HCT116 (cell line): ENCODE measurements around the gene PANK3. TPM values are rescaled to one million over a fixed set of nuclear protein-coding genes. Genes with fewer than 3 reads are reported as not detected.

ENCODE experiments used
- ATAC-seq: fragments of 200-7000 bp; cut with Tn5 transposase; 2 replicates; pipeline ENCODE4 v1.9.1; 2020; ENCODE audit warnings: mild to moderate bottlenecking, moderate library complexity
- BruUV-seq: library from RNA; stranded (reverse); fragments of 400-500 nt; replicated peaks from 2 replicates; lab custom pipeline; 2021; lab: Mats Ljungman, UMichigan
- CTCF ChIA-PET: fragments of 300-600 bp; sonication (Branson Sonifier 250); formaldehyde crosslinking; loops from one replicate; lab custom pipeline; 2021; ENCODE audit warnings: antibody characterized with exemption; lab: Charles Lee
- POLR2A ChIA-PET: fragments of 300-600, 350-600 bp; sonication (Branson Sonifier 250); formaldehyde crosslinking; loops from one replicate; lab custom pipeline; 2021; ENCODE audit warnings: antibody characterized with exemption; lab: Charles Lee
- RAD21 ChIA-PET, 2 experiments: fragments of 300-600 bp; sonication (Branson Sonifier 250); formaldehyde crosslinking; loops; one replicate each; lab custom pipeline; 2023; ENCODE audit warnings: low total read pairs in 2 of 2; ENCODE audit not compliant: uncharacterized antibody in 2 of 2, unreplicated experiment in 2 of 2, low non-redundant PET in 1 of 2; lab: Charles Lee
- DNase-seq: peaks from one replicate; pipeline ENCODE4 v3.0.0-alpha.2; 2010; ENCODE audit warnings: low read depth, low spot score
- H2AFZ ChIP-seq: fragments of 200-600 bp; shearing (Covaris generic), sonication (generic); 2 replicates; pipeline ENCODE4 v1.6.1; 2017; ENCODE audit warnings: low read depth, mixed run types, mixed read lengths, antibody characterized with exemption, low read length; ENCODE audit not compliant: poor library complexity, severe bottlenecking
- H3K27ac ChIP-seq: 2 replicates; pipeline ENCODE4 v1.5.1; 2012; ENCODE audit warnings: low read depth, low read length
- H3K27me3 ChIP-seq: fragments of 200-600 bp; sonication (generic); 2 replicates; pipeline ENCODE4 v1.6.1; 2016; ENCODE audit warnings: mixed run types, low read length, mixed read lengths; ENCODE audit not compliant: insufficient read depth
- H3K36me3 ChIP-seq, 2 experiments: fragments of 200-500 bp in 1 of 2; fragments of 200-600 bp in 1 of 2; sonication (Bioruptor generic) in 1 of 2; sonication (generic) in 1 of 2; 2 replicates each; pipeline versions ENCODE4 v1.5.1 to v1.6.1; 2014 to 2016; ENCODE audit warnings: low read length in 2 of 2, inconsistent platforms in 1 of 2, mixed read lengths in 1 of 2, mixed run types in 1 of 2; ENCODE audit not compliant: insufficient read depth in 2 of 2, control insufficient read depth in 1 of 2
- H3K4me1 ChIP-seq, 2 experiments: fragments of 200-600 bp in 1 of 2; sonication (generic) in 1 of 2; 2 replicates each; pipeline versions ENCODE4 v1.5.1 to v1.6.1; 2012 to 2017; ENCODE audit warnings: low read length in 2 of 2, inconsistent platforms in 1 of 2, mild to moderate bottlenecking in 1 of 2, mixed read lengths in 1 of 2, mixed run types in 1 of 2, moderate library complexity in 1 of 2; ENCODE audit not compliant: insufficient read depth in 2 of 2, control insufficient read depth in 1 of 2
- H3K4me2 ChIP-seq: fragments of 200-600 bp; sonication (generic); 2 replicates; pipeline ENCODE4 v1.6.1; 2017; ENCODE audit warnings: mixed run types, low read length, mixed read lengths
- H3K4me3 ChIP-seq, 2 experiments: fragments of 200-600 bp in 1 of 2; sonication (generic) in 1 of 2; replicated peaks in 1 of 2; 2 replicates each; pipeline ENCODE4 v1.5.1; 2011 to 2016; ENCODE audit warnings: low read length in 2 of 2, control low read depth in 1 of 2, low read depth in 1 of 2, mild to moderate bottlenecking in 1 of 2, mixed read lengths in 1 of 2, mixed run types in 1 of 2
- H3K79me2 ChIP-seq: fragments of 200-600 bp; sonication (generic); 2 replicates; pipeline ENCODE4 v1.6.1; 2017; ENCODE audit warnings: mild to moderate bottlenecking, mixed run types, low read length, moderate library complexity, mixed read lengths; ENCODE audit not compliant: insufficient read depth
- H3K9ac ChIP-seq: fragments of 200-600 bp; sonication (generic); 2 replicates; pipeline ENCODE4 v1.6.1; 2016; ENCODE audit warnings: low read length, mixed read lengths
- H3K9me2 ChIP-seq: fragments of 200-600 bp; sonication (generic), shearing (Covaris generic); 2 replicates; pipeline ENCODE4 v1.6.1; 2017; ENCODE audit warnings: mixed run types, mild to moderate bottlenecking, moderate library complexity; ENCODE audit not compliant: insufficient read depth
- H3K9me3 ChIP-seq, 2 experiments: fragments of 200-500 bp in 1 of 2; fragments of 200-600 bp in 1 of 2; sonication (Bioruptor generic) in 1 of 2; sonication (generic) in 1 of 2; 2 replicates each; pipeline ENCODE4 v1.6.1; 2014 to 2017; ENCODE audit warnings: low read length in 2 of 2, mixed read lengths in 2 of 2, inconsistent platforms in 1 of 2, low read depth in 1 of 2, mild to moderate bottlenecking in 1 of 2, mixed run types in 1 of 2, moderate library complexity in 1 of 2; ENCODE audit not compliant: control insufficient read depth in 1 of 2, insufficient read depth in 1 of 2
- H4K20me1 ChIP-seq: fragments of 200-600 bp; sonication (generic), shearing (Covaris generic); 2 replicates; pipeline ENCODE4 v1.6.1; 2017; ENCODE audit warnings: mixed run types, mild to moderate bottlenecking, moderate library complexity; ENCODE audit not compliant: insufficient read depth
- ELF1 ChIP-seq: IDR thresholded peaks from 2 replicates; pipeline ENCODE4 v1.6.1; 2012; ENCODE audit warnings: low read depth, borderline replicate concordance
- EZH2 ChIP-seq: fragments of 200-600 bp; sonication (generic); IDR thresholded peaks from 2 replicates; pipeline ENCODE4 v1.6.1; 2017; ENCODE audit warnings: antibody characterized with exemption, mixed run types
- EZH2phosphoT487 ChIP-seq: fragments of 200-600 bp; IDR thresholded peaks from 2 replicates; pipeline ENCODE4 v1.6.1; 2018; ENCODE audit warnings: antibody characterized with exemption, borderline replicate concordance
- FOSL1 ChIP-seq: IDR thresholded peaks from 2 replicates; pipeline ENCODE4 v1.6.1; 2012; ENCODE audit warnings: low read depth
- POLR2A ChIP-seq: IDR thresholded peaks from 2 replicates; pipeline ENCODE4 v1.7.0; 2011; ENCODE audit warnings: borderline replicate concordance; ENCODE audit not compliant: insufficient read depth, insufficient read length; ENCODE audit errors: extremely low read depth
- POLR2AphosphoS5 ChIP-seq: IDR thresholded peaks from 2 replicates; pipeline ENCODE4 v1.6.1; 2011; ENCODE audit warnings: mild to moderate bottlenecking, low read depth, low read length, moderate library complexity
- RAD21 ChIP-seq: IDR thresholded peaks from 2 replicates; pipeline ENCODE4 v1.6.1; 2012; ENCODE audit warnings: low read depth, mild to moderate bottlenecking
- SIN3A ChIP-seq: IDR thresholded peaks from 2 replicates; pipeline ENCODE4 v1.6.1; 2012; ENCODE audit warnings: low read depth
- SP1 ChIP-seq: IDR thresholded peaks from 2 replicates; pipeline ENCODE4 v1.6.1; 2012; ENCODE audit warnings: low read depth
- SRF ChIP-seq: IDR thresholded peaks from 2 replicates; pipeline ENCODE4 v1.6.1; 2012; ENCODE audit warnings: low read depth
- TCF7L2 ChIP-seq: IDR thresholded peaks from 2 replicates; pipeline ENCODE4 v1.7.0; 2011; ENCODE audit warnings: borderline replicate concordance, inconsistent platforms; ENCODE audit not compliant: insufficient read depth, insufficient read length; ENCODE audit errors: extremely low read depth
- YY1 ChIP-seq: IDR thresholded peaks from 2 replicates; pipeline ENCODE4 v1.6.1; 2011; ENCODE audit warnings: low read length, low read depth, moderate library complexity, mild to moderate bottlenecking; ENCODE audit not compliant: insufficient replicate concordance; ENCODE audit errors: extremely low read depth
- ZNF274 ChIP-seq: fragments of 200-500 bp; sonication (Bioruptor generic); IDR thresholded peaks from 2 replicates; pipeline ENCODE4 v1.6.1; 2014; ENCODE audit warnings: mild to moderate bottlenecking, low read depth, low read length, inconsistent platforms
- intact Hi-C: fragments of 100-400 bp; cut with micrococcal nuclease; formaldehyde crosslinking; loops from 2 replicates; pipeline ENCODE4 v1.10.0; 2022
- total RNA-seq: library from RNA; stranded (reverse); gene quantifications from one replicate; pipeline ENCODE4 v1.2.1, GENCODE V29; 2021; ENCODE audit not compliant: unreplicated experiment
- TF ChIP-seq, protein P1 (sequence below): IDR thresholded peaks from 2 replicates; pipeline ENCODE4 v1.6.1; 2012
- TF ChIP-seq, protein P2 (sequence below): IDR thresholded peaks from 2 replicates; pipeline ENCODE4 v1.6.1; 2012
- TF ChIP-seq, protein P3 (sequence below): IDR thresholded peaks from 2 replicates; pipeline ENCODE4 v1.6.1; 2012; ENCODE audit warnings: low read depth

The PANK3 gene
- total RNA-seq, 1 experiment from 2014 or later: 56.5 TPM

DNA sequence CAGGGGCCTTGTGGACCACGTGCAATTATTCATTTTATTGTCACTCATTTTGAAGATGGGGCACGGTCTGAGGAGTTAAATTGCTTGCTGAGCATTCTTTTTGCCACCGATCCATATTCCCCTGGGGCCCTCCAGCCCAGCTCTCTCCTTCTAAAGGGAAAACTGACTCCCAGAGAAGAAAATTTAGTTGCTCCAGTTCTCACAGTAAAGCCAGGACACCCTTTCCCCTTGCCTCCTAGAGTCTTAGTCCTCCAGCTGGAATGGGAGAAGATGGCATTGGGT is 1.0 kb upstream of the PANK3 start:
- peak overlapping the region; percentile 51 to 83 for H3K4me3 ChIP-seq
- H2AFZ ChIP-seq: no peak overlapping the region
- no peaks in the 10 kb centered on the region for H3K9me3 ChIP-seq
- peaks cover 38% of the 10 kb centered on the region for H3K79me2 ChIP-seq
- peak overlapping the region; percentile 98 for H3K4me2 ChIP-seq
- peaks cover 10 to 28% of the 10 kb centered on the region in 2 experiments; a peak in 3 of 4 replicates for H3K4me1 ChIP-seq
- ATAC-seq (no peak), DNase-seq (no peak)
- BruUV-seq: TSS peak; percentile 98
- H3K9ac ChIP-seq: peak overlapping the region; percentile 77
- no peaks in the 10 kb centered on the region for H3K27me3 ChIP-seq
- peaks cover 0 to 4% of the 10 kb centered on the region in 2 experiments; a peak in 2 of 4 replicates for H3K36me3 ChIP-seq
- intact Hi-C loops: no loop called here
- H3K27ac ChIP-seq: peak overlapping the region; percentile 83
- RAD21 ChIA-PET: interaction anchor here in 1 of 2 experiments (0.5 kb wide), 1 partner anchor 427 kb away, joined by 3 read pairs; no protein-coding TSS in a partner anchor
- H3K9me2 ChIP-seq: no peaks in the 10 kb centered on the region
- no peak for TF ChIP-seq POLR2AphosphoS5
- H4K20me1 ChIP-seq: peaks cover 8% of the 10 kb centered on the region
- POLR2A ChIA-PET: interaction anchor here (1.0 to 1.5 kb wide), 2 partner anchors 12 to 1004 kb away, joined by 3 to 4 read pairs; partner anchors contain the start of gene SPDL1
- CTCF ChIA-PET: no interaction called here

DNA sequence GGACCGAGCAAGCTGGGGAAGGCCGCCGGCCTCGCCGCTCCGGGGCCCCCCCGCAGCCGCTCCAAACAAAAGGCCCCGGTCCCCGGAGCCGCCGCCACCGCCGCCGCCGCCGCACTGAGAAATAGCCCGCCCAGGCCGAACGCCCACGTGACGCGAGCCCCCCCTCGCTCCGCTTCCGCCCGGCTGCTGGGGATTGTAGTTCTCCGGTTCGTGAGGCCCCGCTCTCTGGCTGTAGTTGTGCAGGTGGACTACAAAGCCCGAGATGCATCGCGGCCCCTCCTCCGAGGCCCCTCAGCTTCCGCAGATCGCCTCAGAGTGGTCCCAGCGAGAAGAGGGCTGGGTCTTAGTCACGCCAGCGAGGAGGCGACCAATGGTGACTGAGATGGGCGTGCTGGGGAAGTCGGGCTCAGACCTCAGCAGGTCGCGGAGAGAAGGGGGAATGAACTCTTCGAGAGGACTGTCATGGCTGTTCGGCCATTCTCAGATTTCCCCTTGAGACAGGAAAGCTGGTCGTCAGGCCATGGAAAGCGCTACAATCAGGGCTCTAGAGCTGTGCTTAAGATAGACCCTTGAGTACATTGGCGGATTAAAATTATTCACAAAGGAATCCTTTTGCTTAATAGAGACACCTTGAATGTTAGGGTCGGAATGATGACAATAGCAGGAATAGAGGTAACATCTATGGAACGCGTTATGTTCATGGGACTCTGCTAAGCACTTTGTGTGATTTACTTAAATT is 489 bp upstream of the PANK3 start:
- ChIA-PET POLR2A (interaction anchor here (0.7 to 1.5 kb wide), 3 partner anchors 12 to 1004 kb away, joined by 3 to 4 read pairs (median 3); partner anchors contain the start of gene SPDL1), RAD21 (no interaction called here), CTCF (no interaction called here)
- Histone ChIP-seq H3K4me3 (peak overlapping the region; percentile 79 to 83), H4K20me1 (peaks cover 8% of the 10 kb centered on the region), H2AFZ (no peak overlapping the region), H3K36me3 (peaks cover 0 to 4% of the 10 kb centered on the region in 2 experiments; a peak in 2 of 4 replicates), H3K9me3 (no peaks in the 10 kb centered on the region), H3K27me3 (no peaks in the 10 kb centered on the region), H3K4me2 (peak overlapping the region; percentile 98), H3K27ac (peak overlapping the region; percentile 83), H3K79me2 (peaks cover 43% of the 10 kb centered on the region), H3K9ac (peak overlapping the region; percentile 77), H3K4me1 (peaks cover 10 to 28% of the 10 kb centered on the region in 2 experiments; a peak in 3 of 4 replicates), H3K9me2 (no peaks in the 10 kb centered on the region)
- no TSS peak for BruUV-seq
- intact Hi-C loops: loop anchor here (10.0 kb wide), 1 partner anchor 275 kb away; no protein-coding TSS in a partner anchor
- ATAC-seq (peak; percentile 97), DNase-seq (peak; percentile 97)
- TF ChIP-seq, protein P1, sequence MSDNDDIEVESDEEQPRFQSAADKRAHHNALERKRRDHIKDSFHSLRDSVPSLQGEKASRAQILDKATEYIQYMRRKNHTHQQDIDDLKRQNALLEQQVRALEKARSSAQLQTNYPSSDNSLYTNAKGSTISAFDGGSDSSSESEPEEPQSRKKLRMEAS: peak; percentile 80
- TF ChIP-seq EZH2phosphoT487: no peak
- TF ChIP-seq, protein P2, sequence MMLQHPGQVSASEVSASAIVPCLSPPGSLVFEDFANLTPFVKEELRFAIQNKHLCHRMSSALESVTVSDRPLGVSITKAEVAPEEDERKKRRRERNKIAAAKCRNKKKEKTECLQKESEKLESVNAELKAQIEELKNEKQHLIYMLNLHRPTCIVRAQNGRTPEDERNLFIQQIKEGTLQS: no peak
- peak; percentile 78 for TF ChIP-seq ELF1
- no peak for TF ChIP-seq FOSL1
- peak; percentile 72 for TF ChIP-seq YY1
- TF ChIP-seq EZH2: no peak
- TF ChIP-seq SP1: peak; percentile 92
- no peak; the same call in 1 of the 2 replicates for TF ChIP-seq SIN3A
- TF ChIP-seq, protein P3, sequence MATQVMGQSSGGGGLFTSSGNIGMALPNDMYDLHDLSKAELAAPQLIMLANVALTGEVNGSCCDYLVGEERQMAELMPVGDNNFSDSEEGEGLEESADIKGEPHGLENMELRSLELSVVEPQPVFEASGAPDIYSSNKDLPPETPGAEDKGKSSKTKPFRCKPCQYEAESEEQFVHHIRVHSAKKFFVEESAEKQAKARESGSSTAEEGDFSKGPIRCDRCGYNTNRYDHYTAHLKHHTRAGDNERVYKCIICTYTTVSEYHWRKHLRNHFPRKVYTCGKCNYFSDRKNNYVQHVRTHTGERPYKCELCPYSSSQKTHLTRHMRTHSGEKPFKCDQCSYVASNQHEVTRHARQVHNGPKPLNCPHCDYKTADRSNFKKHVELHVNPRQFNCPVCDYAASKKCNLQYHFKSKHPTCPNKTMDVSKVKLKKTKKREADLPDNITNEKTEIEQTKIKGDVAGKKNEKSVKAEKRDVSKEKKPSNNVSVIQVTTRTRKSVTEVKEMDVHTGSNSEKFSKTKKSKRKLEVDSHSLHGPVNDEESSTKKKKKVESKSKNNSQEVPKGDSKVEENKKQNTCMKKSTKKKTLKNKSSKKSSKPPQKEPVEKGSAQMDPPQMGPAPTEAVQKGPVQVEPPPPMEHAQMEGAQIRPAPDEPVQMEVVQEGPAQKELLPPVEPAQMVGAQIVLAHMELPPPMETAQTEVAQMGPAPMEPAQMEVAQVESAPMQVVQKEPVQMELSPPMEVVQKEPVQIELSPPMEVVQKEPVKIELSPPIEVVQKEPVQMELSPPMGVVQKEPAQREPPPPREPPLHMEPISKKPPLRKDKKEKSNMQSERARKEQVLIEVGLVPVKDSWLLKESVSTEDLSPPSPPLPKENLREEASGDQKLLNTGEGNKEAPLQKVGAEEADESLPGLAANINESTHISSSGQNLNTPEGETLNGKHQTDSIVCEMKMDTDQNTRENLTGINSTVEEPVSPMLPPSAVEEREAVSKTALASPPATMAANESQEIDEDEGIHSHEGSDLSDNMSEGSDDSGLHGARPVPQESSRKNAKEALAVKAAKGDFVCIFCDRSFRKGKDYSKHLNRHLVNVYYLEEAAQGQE: no peak
- TF ChIP-seq POLR2A: peak; percentile 94
- TF ChIP-seq ZNF274: no peak
- no peak; the same call in 1 of the 2 replicates for TF ChIP-seq SRF
- TF ChIP-seq RAD21: no peak
- no peak for TF ChIP-seq TCF7L2
